Keratinocyte (primary cell): Measurements from ENCODE around the gene CTNNBL1.

Experiments used
- EZH2 ChIP-seq: IDR thresholded peaks from one replicate; pipeline ENCODE4 v1.6.1; 2012; ENCODE audit warnings: inconsistent platforms, mild to moderate bottlenecking, low read length, moderate library complexity
- TF ChIP-seq, protein P1 (sequence below), 3 experiments: IDR thresholded peaks in 1 of 3; conservative IDR thresholded peaks in 1 of 3; optimal IDR thresholded peaks in 1 of 3; 2 replicates in 2 of 3; 3 replicates in 1 of 3; pipeline versions ENCODE3 to v1.5.1; 2011; ENCODE audit warnings: low read length in 3 of 3, mild to moderate bottlenecking in 3 of 3, moderate library complexity in 2 of 3, control low read depth in 1 of 3, inconsistent platforms in 1 of 3; ENCODE audit not compliant: insufficient read depth in 2 of 3; ENCODE audit errors: extremely low read depth in 1 of 3

DNA sequence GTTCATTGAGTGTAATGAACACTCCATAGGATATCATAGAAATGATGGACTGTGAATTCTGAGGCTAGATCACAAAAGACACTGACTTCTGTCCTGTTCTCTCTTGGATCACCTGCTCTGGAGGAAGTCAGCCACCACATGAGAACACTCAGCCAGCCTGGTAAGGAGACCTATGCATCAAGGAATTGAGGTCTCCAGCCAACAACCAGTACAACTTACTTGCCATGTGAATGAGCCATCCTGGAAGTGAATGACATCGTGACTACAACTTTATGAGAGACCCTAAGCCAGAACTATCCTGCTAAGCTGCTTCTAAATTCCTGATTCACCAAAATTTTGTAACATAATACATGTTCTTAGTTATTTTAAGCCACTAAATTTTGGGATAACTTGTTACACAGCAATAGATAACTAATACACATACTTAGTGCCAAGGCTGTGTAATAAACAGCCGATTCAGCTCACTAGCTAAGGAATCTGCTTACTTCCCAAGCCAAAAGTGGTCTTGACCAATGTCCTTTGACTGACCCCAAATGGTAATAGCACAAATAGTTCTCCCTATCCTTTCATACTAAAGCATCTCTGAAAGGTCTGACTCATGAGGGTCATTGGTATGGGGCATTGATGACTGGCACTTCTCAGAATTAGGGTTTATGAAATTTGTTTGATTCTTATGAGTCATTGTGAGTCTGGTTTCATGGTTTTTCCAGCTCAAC is 6.9 kb upstream of the CTNNBL1 start:
- TF ChIP-seq, protein P1, sequence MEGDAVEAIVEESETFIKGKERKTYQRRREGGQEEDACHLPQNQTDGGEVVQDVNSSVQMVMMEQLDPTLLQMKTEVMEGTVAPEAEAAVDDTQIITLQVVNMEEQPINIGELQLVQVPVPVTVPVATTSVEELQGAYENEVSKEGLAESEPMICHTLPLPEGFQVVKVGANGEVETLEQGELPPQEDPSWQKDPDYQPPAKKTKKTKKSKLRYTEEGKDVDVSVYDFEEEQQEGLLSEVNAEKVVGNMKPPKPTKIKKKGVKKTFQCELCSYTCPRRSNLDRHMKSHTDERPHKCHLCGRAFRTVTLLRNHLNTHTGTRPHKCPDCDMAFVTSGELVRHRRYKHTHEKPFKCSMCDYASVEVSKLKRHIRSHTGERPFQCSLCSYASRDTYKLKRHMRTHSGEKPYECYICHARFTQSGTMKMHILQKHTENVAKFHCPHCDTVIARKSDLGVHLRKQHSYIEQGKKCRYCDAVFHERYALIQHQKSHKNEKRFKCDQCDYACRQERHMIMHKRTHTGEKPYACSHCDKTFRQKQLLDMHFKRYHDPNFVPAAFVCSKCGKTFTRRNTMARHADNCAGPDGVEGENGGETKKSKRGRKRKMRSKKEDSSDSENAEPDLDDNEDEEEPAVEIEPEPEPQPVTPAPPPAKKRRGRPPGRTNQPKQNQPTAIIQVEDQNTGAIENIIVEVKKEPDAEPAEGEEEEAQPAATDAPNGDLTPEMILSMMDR (optimal IDR thresholded peaks at IDR 0.05 in 1 of 3, IDR thresholded peaks at IDR 0.05 in 1 of 3, conservative IDR thresholded peaks at IDR 0.05 in 1 of 3; ENCODE audit: extremely low read depth in 1 of 3, insufficient read depth in 2 of 3, low read length in 3 of 3): no peak
- TF ChIP-seq EZH2: no peak
